Esophagus mucosa (tissue), 1 donor: ENCODE results near the gene MRPS23. TPM values are rescaled to one million over a fixed set of nuclear protein-coding genes. Genes with fewer than 3 reads are reported as not detected.
"Not testable (repeated sequence)": the region's sequence is repeated elsewhere in the genome, so short reads cannot be mapped to it uniquely, and the experiment has no call there.

Experiments used
- ATAC-seq: fragments of 200-7000 bp; cut with Tn5 transposase; one replicate; pipeline ENCODE4 v1.9.1; 2020
- total RNA-seq: library from RNA; stranded (reverse); gene quantifications from one replicate; pipeline ENCODE4 v1.2.4, GENCODE V29; 2023
- donor health status: DM: yes; HTN: yes; CAD: no.

The MRPS23 gene
- total RNA-seq, 1 donor from 2014 or later = 29.4 TPM

GRCh38 chr17:57861790-57862693 is 12.2 kb upstream of the MRPS23 start:
- ATAC-seq = peak; percentile 42

GRCh38 chr17:57861000-57861789 is 11.4 kb upstream of the MRPS23 start:
- peak; percentile 70 for ATAC-seq

- ATAC-seq = peak; percentile 19
Measured at GRCh38 chr17:57860414-57860999, 10.7 kb upstream of the MRPS23 start.

- ATAC-seq = no peak
Measured at GRCh38 chr17:57859601-57860413, 10.0 kb upstream of the MRPS23 start.

- no peak for ATAC-seq
Measured at GRCh38 chr17:57858838-57859237, 9.0 kb upstream of the MRPS23 start.

GRCh38 chr17:57856792-57857620 is 7.2 kb upstream of the MRPS23 start:
- ATAC-seq = no peak

GRCh38 chr17:57855391-57856035 is 5.7 kb upstream of the MRPS23 start:
- no peak for ATAC-seq

- no peak for ATAC-seq
Measured at GRCh38 chr17:57853695-57854094, 3.9 kb upstream of the MRPS23 start.

GRCh38 chr17:57852955-57853328 is 3.1 kb upstream of the MRPS23 start:
- ATAC-seq = no peak

- ATAC-seq = no peak
Measured at GRCh38 chr17:57852092-57852954, 2.5 kb upstream of the MRPS23 start.

GRCh38 chr17:57849163-57849873 is 526 bp downstream of the MRPS23 start:
- no peak for ATAC-seq

GRCh38 chr17:57846056-57846945 is 3.5 kb downstream of the MRPS23 start:
- not testable (repeated sequence) for ATAC-seq

GRCh38 chr17:57842280-57842679 is 7.6 kb downstream of the MRPS23 start:
- ATAC-seq = no peak

- no peak for ATAC-seq
Measured at GRCh38 chr17:57839571-57839923, 10.3 kb downstream of the MRPS23 start.

GRCh38 chr17:57838857-57839570 is 10.8 kb downstream of the MRPS23 start:
- ATAC-seq = no peak

GRCh38 chr17:57838453-57838852 is 11.4 kb downstream of the MRPS23 start:
- no peak for ATAC-seq

GRCh38 chr17:57835333-57835900 is 14.4 kb downstream of the MRPS23 start:
- ATAC-seq = no peak
